Measurements from ENCODE around the gene TEX48. TPM values are rescaled to one million over a fixed set of nuclear protein-coding genes. Genes with fewer than 3 reads are reported as not detected.
A peak's percentile ranks its signal among the peaks of the same experiment; 100 is the strongest.

TEX48 gene
- polyA plus RNA-seq, 2 of the 4 experiments (the other 2 are of a cell fraction): not detected

DNA sequence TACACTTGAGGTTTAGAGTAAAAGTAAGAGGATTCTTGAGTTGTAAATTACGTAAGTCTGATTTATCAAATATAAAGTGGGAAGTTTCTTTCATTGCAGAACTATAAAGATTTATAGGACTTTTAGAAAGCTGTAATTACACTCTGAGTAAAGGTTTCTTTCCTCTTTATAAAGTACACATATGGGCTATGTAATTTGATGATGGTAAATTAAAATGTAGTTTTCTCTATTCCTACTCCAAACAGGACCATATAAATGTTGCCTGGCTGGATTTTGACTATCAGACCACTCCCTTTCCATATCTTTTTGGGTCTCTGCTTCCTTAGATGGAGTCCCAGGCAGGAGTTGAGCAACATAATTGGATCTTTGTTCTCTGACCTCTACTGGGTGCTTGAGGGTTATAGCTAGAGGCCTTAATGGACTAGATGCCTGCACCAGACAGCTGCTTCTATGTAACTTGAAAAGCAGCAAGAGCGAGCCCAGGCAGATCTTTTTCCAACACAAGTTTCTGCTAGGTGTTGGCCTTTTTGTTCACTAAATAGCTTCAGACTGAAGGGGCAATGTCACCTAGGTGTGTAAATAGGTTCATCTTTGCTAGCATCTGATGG is 11.4 kb upstream of the TEX48 start:
- POLR2A ChIA-PET: interaction anchor here (1.0 kb wide), 1 partner anchor 16 kb away, joined by 3 read pairs; no protein-coding TSS in a partner anchor
- FAIRE-seq (no peak), DNase-seq (ENCODE audit: low read depth in 1 of 2, low spot score in 1 of 2) (no peak), ATAC-seq (no peak)
- H3K4me2 ChIP-seq: no peak overlapping the region
- TF ChIP-seq ZNF302 (CRISPR knock-in tag; IDR thresholded peaks at IDR 0.05) (no peak), TFCP2L1 (CRISPR knock-in tag; IDR thresholded peaks at IDR 0.05) (no peak), KDM1A (IDR thresholded peaks at IDR 0.05; ENCODE audit: low read depth) (no peak), RAD21 (conservative IDR thresholded peaks at IDR 0.05 in 1 of 2, IDR thresholded peaks at IDR 0.05 in 1 of 2) (no peak), HOXB13 (CRISPR knock-in tag; IDR thresholded peaks at IDR 0.05; ENCODE audit: low read depth) (no peak), RNF2 (IDR thresholded peaks at IDR 0.05; ENCODE audit: borderline replicate concordance, low read depth) (no peak), JUNB (IDR thresholded peaks at IDR 0.05) (no peak), BHLHE40 (IDR thresholded peaks at IDR 0.05; ENCODE audit: low read depth, low read length) (no peak)
- TF ChIP-seq, protein P1, sequence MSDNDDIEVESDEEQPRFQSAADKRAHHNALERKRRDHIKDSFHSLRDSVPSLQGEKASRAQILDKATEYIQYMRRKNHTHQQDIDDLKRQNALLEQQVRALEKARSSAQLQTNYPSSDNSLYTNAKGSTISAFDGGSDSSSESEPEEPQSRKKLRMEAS (IDR thresholded peaks at IDR 0.05): no peak
- TF ChIP-seq, protein P2, sequence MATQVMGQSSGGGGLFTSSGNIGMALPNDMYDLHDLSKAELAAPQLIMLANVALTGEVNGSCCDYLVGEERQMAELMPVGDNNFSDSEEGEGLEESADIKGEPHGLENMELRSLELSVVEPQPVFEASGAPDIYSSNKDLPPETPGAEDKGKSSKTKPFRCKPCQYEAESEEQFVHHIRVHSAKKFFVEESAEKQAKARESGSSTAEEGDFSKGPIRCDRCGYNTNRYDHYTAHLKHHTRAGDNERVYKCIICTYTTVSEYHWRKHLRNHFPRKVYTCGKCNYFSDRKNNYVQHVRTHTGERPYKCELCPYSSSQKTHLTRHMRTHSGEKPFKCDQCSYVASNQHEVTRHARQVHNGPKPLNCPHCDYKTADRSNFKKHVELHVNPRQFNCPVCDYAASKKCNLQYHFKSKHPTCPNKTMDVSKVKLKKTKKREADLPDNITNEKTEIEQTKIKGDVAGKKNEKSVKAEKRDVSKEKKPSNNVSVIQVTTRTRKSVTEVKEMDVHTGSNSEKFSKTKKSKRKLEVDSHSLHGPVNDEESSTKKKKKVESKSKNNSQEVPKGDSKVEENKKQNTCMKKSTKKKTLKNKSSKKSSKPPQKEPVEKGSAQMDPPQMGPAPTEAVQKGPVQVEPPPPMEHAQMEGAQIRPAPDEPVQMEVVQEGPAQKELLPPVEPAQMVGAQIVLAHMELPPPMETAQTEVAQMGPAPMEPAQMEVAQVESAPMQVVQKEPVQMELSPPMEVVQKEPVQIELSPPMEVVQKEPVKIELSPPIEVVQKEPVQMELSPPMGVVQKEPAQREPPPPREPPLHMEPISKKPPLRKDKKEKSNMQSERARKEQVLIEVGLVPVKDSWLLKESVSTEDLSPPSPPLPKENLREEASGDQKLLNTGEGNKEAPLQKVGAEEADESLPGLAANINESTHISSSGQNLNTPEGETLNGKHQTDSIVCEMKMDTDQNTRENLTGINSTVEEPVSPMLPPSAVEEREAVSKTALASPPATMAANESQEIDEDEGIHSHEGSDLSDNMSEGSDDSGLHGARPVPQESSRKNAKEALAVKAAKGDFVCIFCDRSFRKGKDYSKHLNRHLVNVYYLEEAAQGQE (IDR thresholded peaks at IDR 0.05): no peak
- 46% methylated on average over 2 of the region's 2 CpGs for WGBS (ENCODE audit: missing lambda C conversion rate)
- H3K4me3 ChIP-seq: no peak overlapping the region
- peaks cover 24% of the 10 kb centered on the region for H3K4me1 ChIP-seq
- peak overlapping the region in 1 of 2 experiments; percentile 23; a peak in 1 of 6 replicates for H3K27ac ChIP-seq
- H3K9me3 ChIP-seq: no peaks in the 10 kb centered on the region
- CTCF ChIA-PET: interaction anchor here (1.0 to 12.4 kb wide), 9 partner anchors 13 to 319 kb away, joined by 3 to 108 read pairs (median 6); partner anchors contain the start of gene TEX48

- DNase-seq (ENCODE audit: low read depth in 1 of 2, low spot score in 1 of 2) (no peak), ATAC-seq (no peak), FAIRE-seq (no peak)
- Histone ChIP-seq H3K4me2 (no peak overlapping the region; the same call in 2 of the 3 replicates), H3K4me3 (no peak overlapping the region), H3K9me3 (no peaks in the 10 kb centered on the region), H3K27ac (peak overlapping the region; percentile 74 to 82; a peak in 5 of 6 replicates), H3K4me1 (peaks cover 27% of the 10 kb centered on the region)
- ChIA-PET CTCF (interaction anchor here (1.6 to 12.4 kb wide), 8 partner anchors 12 to 323 kb away, joined by 3 to 108 read pairs (median 11); partner anchors contain the start of gene TEX48), POLR2A (interaction anchor here (1.4 kb wide), 1 partner anchor 15 kb away, joined by 3 read pairs; no protein-coding TSS in a partner anchor)
- TF ChIP-seq CHD2 (IDR thresholded peaks at IDR 0.05; ENCODE audit: low read length, partially characterized antibody) (no peak), CEBPB (IDR thresholded peaks at IDR 0.05) (no peak), TP53 (CRISPR knock-in tag; IDR thresholded peaks at IDR 0.05) (no peak), CBX8 (IDR thresholded peaks at IDR 0.05) (no peak), MAFK (IDR thresholded peaks at IDR 0.05; ENCODE audit: partially characterized antibody) (no peak), ZFP36 (IDR thresholded peaks at IDR 0.05; ENCODE audit: borderline replicate concordance, partially characterized antibody) (no peak), RARB (CRISPR knock-in tag; IDR thresholded peaks at IDR 0.05) (no peak), POLR2A (IDR thresholded peaks at IDR 0.05; ENCODE audit: low read length) (no peak), RFX5 (IDR thresholded peaks at IDR 0.05) (no peak), HEYL (CRISPR knock-in tag; IDR thresholded peaks at IDR 0.05) (no peak), POLR2AphosphoS2 (conservative IDR thresholded peaks at IDR 0.05; ENCODE audit: low read length) (no peak), KDM1A (IDR thresholded peaks at IDR 0.05; ENCODE audit: low read depth) (no peak), FOSL2 (IDR thresholded peaks at IDR 0.05) (no peak), FOSL2 (CRISPR knock-in tag; IDR thresholded peaks at IDR 0.05) (no peak)
- TF ChIP-seq, protein P3, sequence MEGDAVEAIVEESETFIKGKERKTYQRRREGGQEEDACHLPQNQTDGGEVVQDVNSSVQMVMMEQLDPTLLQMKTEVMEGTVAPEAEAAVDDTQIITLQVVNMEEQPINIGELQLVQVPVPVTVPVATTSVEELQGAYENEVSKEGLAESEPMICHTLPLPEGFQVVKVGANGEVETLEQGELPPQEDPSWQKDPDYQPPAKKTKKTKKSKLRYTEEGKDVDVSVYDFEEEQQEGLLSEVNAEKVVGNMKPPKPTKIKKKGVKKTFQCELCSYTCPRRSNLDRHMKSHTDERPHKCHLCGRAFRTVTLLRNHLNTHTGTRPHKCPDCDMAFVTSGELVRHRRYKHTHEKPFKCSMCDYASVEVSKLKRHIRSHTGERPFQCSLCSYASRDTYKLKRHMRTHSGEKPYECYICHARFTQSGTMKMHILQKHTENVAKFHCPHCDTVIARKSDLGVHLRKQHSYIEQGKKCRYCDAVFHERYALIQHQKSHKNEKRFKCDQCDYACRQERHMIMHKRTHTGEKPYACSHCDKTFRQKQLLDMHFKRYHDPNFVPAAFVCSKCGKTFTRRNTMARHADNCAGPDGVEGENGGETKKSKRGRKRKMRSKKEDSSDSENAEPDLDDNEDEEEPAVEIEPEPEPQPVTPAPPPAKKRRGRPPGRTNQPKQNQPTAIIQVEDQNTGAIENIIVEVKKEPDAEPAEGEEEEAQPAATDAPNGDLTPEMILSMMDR (IDR thresholded peaks at IDR 0.05): no peak
Measured at GRCh38 chr9:114691956-114692295, 9.9 kb upstream of the TEX48 start.

Measured in A549 (cell line).